ENCODE measurements around the gene HS1BP3. TPM values are rescaled to one million over a fixed set of nuclear protein-coding genes. Genes with fewer than 3 reads are reported as not detected.

The HS1BP3 gene
- total and polyA plus RNA-seq, 2 of the 13 experiments (the other 11 are each of a cell fraction or from before 2014, with no cell fraction given), result 15.2 to 22.0 TPM

DNA sequence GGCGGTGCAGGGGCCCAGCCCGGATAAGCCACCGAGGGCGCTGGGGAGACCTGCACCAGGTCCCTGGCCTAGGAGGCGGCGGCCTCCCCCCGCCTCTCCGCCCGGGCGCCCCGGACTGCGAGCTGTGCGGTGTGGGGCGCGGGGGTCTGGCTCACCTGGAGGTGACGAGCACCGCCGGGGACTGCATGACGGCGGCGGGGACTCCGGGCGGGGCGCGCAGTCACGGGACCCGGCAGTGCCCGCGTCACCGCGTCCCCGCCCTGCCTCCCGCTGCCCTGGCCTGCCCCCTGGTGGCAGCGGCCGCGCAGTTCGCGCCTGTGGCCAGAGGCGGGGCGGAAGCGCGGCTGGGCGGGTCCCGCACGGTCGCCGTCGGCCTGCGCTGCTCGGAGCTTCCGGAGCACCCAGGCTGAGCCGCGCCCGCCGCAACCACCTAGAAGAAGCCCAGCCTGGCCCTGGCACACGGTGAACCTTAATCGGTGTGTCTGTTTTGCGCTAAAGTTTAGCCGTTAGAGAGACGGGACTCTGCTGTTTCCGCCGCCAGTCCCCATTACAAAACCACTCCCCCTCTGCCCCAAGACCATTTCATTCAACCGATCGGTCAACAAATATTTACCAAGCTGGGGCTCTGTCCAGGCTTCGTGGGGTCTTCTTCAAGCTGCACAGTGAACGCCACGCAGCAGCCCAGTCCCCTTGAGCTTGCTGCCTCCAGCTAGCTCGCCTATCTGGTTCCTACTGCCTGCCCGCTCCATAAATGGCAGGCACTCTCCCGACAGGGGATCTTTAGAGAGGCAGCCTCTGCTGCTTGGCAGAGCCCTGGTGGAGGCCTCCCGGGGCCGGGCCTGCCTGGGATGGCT lies at the start of gene HS1BP3 (continued):
- TF ChIP-seq, protein P1, sequence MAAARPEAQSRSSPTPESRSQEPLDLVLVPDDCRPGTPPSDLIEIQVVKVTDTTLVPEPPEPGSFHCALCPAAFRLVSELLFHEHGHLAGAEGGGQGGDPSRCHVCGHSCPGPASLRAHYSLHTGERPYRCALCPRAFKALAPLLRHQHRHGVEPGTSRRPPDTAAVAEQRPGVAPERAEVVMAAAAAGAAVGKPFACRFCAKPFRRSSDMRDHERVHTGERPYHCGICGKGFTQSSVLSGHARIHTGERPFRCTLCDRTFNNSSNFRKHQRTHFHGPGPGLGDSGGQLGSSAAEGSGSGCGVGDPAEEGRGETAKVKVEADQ (CRISPR knock-in tag; IDR thresholded peaks at IDR 0.05; ENCODE audit: borderline replicate concordance), result peak; percentile 98
- TF ChIP-seq ZNF350 (CRISPR knock-in tag; IDR thresholded peaks at IDR 0.05; ENCODE audit: borderline replicate concordance, low read depth) (peak; percentile 39; the same call in 1 of the 2 replicates), NFIB (CRISPR knock-in tag; IDR thresholded peaks at IDR 0.05; ENCODE audit: borderline replicate concordance) (no peak), HDAC2 (CRISPR knock-in tag; IDR thresholded peaks at IDR 0.05) (peak; percentile 44; the same call in 1 of the 2 replicates), CBX5 (CRISPR knock-in tag; IDR thresholded peaks at IDR 0.05; ENCODE audit: borderline replicate concordance) (no peak), ZFP62 (CRISPR knock-in tag; IDR thresholded peaks at IDR 0.05) (peak; percentile 20; the same call in 1 of the 2 replicates), NR2C2 (CRISPR knock-in tag; IDR thresholded peaks at IDR 0.05; ENCODE audit: borderline replicate concordance) (peak; percentile 81), TAF1 (CRISPR knock-in tag; IDR thresholded peaks at IDR 0.05) (peak; percentile 88), ZNF121 (CRISPR knock-in tag; IDR thresholded peaks at IDR 0.05) (no peak; the same call in 1 of the 2 replicates), KAT8 (CRISPR knock-in tag; IDR thresholded peaks at IDR 0.05) (peak; percentile 79; the same call in 1 of the 2 replicates), ZBTB42 (CRISPR knock-in tag; IDR thresholded peaks at IDR 0.05) (no peak), ZNF12 (CRISPR knock-in tag; IDR thresholded peaks at IDR 0.05) (no peak)
- TF ChIP-seq, protein P2, sequence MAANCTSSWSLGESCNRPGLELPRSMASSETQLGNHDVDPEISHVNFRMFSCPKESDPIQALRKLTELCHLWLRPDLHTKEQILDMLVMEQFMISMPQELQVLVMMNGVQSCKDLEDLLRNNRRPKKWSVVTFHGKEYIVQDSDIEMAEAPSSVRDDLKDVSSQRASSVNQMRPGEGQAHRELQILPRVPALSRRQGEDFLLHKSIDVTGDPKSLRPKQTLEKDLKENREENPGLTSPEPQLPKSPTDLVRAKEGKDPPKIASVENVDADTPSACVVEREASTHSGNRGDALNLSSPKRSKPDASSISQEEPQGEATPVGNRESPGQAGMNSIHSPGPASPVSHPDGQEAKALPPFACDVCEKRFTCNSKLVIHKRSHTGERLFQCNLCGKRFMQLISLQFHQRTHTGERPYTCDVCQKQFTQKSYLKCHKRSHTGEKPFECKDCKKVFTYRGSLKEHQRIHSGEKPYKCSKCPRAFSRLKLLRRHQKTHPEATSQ (CRISPR knock-in tag; IDR thresholded peaks at IDR 0.05; ENCODE audit: borderline replicate concordance), result peak; percentile 7; the same call in 1 of the 2 replicates
- TF ChIP-seq, protein P3, sequence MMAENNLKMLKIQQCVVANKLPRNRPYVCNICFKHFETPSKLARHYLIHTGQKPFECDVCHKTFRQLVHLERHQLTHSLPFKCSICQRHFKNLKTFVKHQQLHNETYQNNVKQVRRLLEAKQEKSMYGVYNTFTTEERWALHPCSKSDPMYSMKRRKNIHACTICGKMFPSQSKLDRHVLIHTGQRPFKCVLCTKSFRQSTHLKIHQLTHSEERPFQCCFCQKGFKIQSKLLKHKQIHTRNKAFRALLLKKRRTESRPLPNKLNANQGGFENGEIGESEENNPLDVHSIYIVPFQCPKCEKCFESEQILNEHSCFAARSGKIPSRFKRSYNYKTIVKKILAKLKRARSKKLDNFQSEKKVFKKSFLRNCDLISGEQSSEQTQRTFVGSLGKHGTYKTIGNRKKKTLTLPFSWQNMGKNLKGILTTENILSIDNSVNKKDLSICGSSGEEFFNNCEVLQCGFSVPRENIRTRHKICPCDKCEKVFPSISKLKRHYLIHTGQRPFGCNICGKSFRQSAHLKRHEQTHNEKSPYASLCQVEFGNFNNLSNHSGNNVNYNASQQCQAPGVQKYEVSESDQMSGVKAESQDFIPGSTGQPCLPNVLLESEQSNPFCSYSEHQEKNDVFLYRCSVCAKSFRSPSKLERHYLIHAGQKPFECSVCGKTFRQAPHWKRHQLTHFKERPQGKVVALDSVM (CRISPR knock-in tag; IDR thresholded peaks at IDR 0.05), result peak; percentile 65; the same call in 1 of the 2 replicates
- TF ChIP-seq, protein P4, sequence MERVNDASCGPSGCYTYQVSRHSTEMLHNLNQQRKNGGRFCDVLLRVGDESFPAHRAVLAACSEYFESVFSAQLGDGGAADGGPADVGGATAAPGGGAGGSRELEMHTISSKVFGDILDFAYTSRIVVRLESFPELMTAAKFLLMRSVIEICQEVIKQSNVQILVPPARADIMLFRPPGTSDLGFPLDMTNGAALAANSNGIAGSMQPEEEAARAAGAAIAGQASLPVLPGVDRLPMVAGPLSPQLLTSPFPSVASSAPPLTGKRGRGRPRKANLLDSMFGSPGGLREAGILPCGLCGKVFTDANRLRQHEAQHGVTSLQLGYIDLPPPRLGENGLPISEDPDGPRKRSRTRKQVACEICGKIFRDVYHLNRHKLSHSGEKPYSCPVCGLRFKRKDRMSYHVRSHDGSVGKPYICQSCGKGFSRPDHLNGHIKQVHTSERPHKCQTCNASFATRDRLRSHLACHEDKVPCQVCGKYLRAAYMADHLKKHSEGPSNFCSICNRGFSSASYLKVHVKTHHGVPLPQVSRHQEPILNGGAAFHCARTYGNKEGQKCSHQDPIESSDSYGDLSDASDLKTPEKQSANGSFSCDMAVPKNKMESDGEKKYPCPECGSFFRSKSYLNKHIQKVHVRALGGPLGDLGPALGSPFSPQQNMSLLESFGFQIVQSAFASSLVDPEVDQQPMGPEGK (CRISPR knock-in tag; IDR thresholded peaks at IDR 0.05), result peak; percentile 86
- TF ChIP-seq, protein P5, sequence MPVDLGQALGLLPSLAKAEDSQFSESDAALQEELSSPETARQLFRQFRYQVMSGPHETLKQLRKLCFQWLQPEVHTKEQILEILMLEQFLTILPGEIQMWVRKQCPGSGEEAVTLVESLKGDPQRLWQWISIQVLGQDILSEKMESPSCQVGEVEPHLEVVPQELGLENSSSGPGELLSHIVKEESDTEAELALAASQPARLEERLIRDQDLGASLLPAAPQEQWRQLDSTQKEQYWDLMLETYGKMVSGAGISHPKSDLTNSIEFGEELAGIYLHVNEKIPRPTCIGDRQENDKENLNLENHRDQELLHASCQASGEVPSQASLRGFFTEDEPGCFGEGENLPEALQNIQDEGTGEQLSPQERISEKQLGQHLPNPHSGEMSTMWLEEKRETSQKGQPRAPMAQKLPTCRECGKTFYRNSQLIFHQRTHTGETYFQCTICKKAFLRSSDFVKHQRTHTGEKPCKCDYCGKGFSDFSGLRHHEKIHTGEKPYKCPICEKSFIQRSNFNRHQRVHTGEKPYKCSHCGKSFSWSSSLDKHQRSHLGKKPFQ (CRISPR knock-in tag; IDR thresholded peaks at IDR 0.05; ENCODE audit: insufficient replicate concordance), result no peak
- TF ChIP-seq, protein P6, sequence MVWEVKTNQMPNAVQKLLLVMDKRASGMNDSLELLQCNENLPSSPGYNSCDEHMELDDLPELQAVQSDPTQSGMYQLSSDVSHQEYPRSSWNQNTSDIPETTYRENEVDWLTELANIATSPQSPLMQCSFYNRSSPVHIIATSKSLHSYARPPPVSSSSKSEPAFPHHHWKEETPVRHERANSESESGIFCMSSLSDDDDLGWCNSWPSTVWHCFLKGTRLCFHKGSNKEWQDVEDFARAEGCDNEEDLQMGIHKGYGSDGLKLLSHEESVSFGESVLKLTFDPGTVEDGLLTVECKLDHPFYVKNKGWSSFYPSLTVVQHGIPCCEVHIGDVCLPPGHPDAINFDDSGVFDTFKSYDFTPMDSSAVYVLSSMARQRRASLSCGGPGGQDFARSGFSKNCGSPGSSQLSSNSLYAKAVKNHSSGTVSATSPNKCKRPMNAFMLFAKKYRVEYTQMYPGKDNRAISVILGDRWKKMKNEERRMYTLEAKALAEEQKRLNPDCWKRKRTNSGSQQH (CRISPR knock-in tag; IDR thresholded peaks at IDR 0.05; ENCODE audit: low read depth), result peak; percentile 80

Data from HepG2 (cell line).